Glutamatergic neuron (in vitro differentiated cells): Measurements from ENCODE around the gene CEMIP2. TPM values are rescaled to one million over a fixed set of nuclear protein-coding genes. Genes with fewer than 3 reads are reported as not detected.

Experiments used
- DNase-seq: peaks from one replicate; pipeline ENCODE4 v3.0.0; 2022
- H3K27ac Mint-ChIP-seq: one replicate; pipeline ENCODE4 v1.8.0; 2020; ENCODE audit warnings: mild to moderate bottlenecking, mixed read lengths, inconsistent platforms; ENCODE audit not compliant: unreplicated experiment
- H3K27me3 Mint-ChIP-seq: one replicate; pipeline ENCODE4 v1.8.0; 2020; ENCODE audit warnings: mild to moderate bottlenecking, moderate library complexity, mixed read lengths, inconsistent platforms; ENCODE audit not compliant: unreplicated experiment
- H3K36me3 Mint-ChIP-seq: one replicate; pipeline ENCODE4 v1.8.0; 2020; ENCODE audit warnings: mild to moderate bottlenecking, mixed read lengths, inconsistent platforms; ENCODE audit not compliant: unreplicated experiment
- H3K4me1 Mint-ChIP-seq: one replicate; pipeline ENCODE4 v1.8.0; 2020; ENCODE audit warnings: mild to moderate bottlenecking, low read depth, mixed read lengths, inconsistent platforms; ENCODE audit not compliant: unreplicated experiment
- H3K4me3 Mint-ChIP-seq: one replicate; pipeline ENCODE4 v1.8.0; 2020; ENCODE audit warnings: mild to moderate bottlenecking, mixed read lengths, inconsistent platforms; ENCODE audit not compliant: unreplicated experiment
- H3K9me3 Mint-ChIP-seq: one replicate; pipeline ENCODE4 v1.8.0; 2020; ENCODE audit warnings: mild to moderate bottlenecking, moderate library complexity, mixed read lengths, inconsistent platforms; ENCODE audit not compliant: unreplicated experiment
- CTCF ChIP-seq: fragments of 200-600 bp; sonication (generic); IDR thresholded peaks from one replicate; pipeline ENCODE4 v1.5.0; 2021; ENCODE audit not compliant: partially characterized antibody, unreplicated experiment
- total RNA-seq: library from RNA; stranded (reverse); fragmentation: NEBNext Ultra II Directional; extraction: Animal tissue kit (Norgen Biotek cat#: 25700); gene quantifications from one replicate; pipeline ENCODE4 v1.2.1, GENCODE V29; 2021; ENCODE audit not compliant: unreplicated experiment

Gene CEMIP2
- total RNA-seq, 1 donor from 2014 or later: 122 TPM

- no peak overlapping the region for H3K27ac Mint-ChIP-seq
These were observed 78.1 kb downstream of the CEMIP2 start for GRCh38 chr9:71690063-71690688.

GRCh38 chr9:71687676-71688075, 80.6 kb downstream of the CEMIP2 start:
- Mint-ChIP-seq H3K4me1 (peaks cover 3% of the 10 kb centered on the region), H3K4me3 (no peak overlapping the region), H3K27me3 (no peaks in the 10 kb centered on the region), H3K36me3 (no peaks in the 10 kb centered on the region), H3K9me3 (peaks cover 1% of the 10 kb centered on the region), H3K27ac (no peak overlapping the region)
- TF ChIP-seq CTCF: no peak
- no peak for DNase-seq

More at GRCh38 chr9:71690063-71690688, 78.1 kb downstream of the CEMIP2 start:
- no peak for TF ChIP-seq CTCF
- Mint-ChIP-seq H3K27me3 (no peaks in the 10 kb centered on the region), H3K36me3 (no peaks in the 10 kb centered on the region), H3K4me1 (no peaks in the 10 kb centered on the region), H3K4me3 (no peak overlapping the region), H3K9me3 (peaks cover 1% of the 10 kb centered on the region)
- DNase-seq: no peak

- H3K9me3 Mint-ChIP-seq: no peaks in the 10 kb centered on the region
- TF ChIP-seq CTCF: no peak
- no peaks in the 10 kb centered on the region for H3K27me3 Mint-ChIP-seq
- no peak overlapping the region for H3K27ac Mint-ChIP-seq
- peaks cover 3% of the 10 kb centered on the region for H3K4me1 Mint-ChIP-seq
- no peaks in the 10 kb centered on the region for H3K36me3 Mint-ChIP-seq
- DNase-seq: no peak
- H3K4me3 Mint-ChIP-seq: no peak overlapping the region
These were observed 82.3 kb downstream of the CEMIP2 start for GRCh38 chr9:71685988-71686387.

GRCh38 chr9:71685394-71685793, 82.9 kb downstream of the CEMIP2 start:
- no peaks in the 10 kb centered on the region for H3K27me3 Mint-ChIP-seq
- H3K4me3 Mint-ChIP-seq: no peak overlapping the region
- H3K36me3 Mint-ChIP-seq: no peaks in the 10 kb centered on the region
- peaks cover 3% of the 10 kb centered on the region for H3K4me1 Mint-ChIP-seq
- H3K27ac Mint-ChIP-seq: no peak overlapping the region
- H3K9me3 Mint-ChIP-seq: no peaks in the 10 kb centered on the region
- DNase-seq: no peak
- no peak for TF ChIP-seq CTCF

GRCh38 chr9:71684566-71684965, 83.7 kb downstream of the CEMIP2 start:
- no peak for TF ChIP-seq CTCF
- Mint-ChIP-seq H3K9me3 (no peaks in the 10 kb centered on the region), H3K4me3 (no peak overlapping the region), H3K36me3 (no peaks in the 10 kb centered on the region), H3K27ac (no peak overlapping the region), H3K27me3 (no peaks in the 10 kb centered on the region), H3K4me1 (peaks cover 3% of the 10 kb centered on the region)
- no peak for DNase-seq
